Stimulated activated CD8-positive, alpha-beta memory T cell treated with anti-CD3 and anti-CD28 coated beads, Interleukin-7, amount 100 ng/mL, for 24 hours (primary cell): ENCODE results near the gene TM9SF1.

Experiments
- DNase-seq: peaks from one replicate; pipeline ENCODE4 v3.0.0-alpha.2; 2020; ENCODE audit warnings: low read depth

Gene TM9SF1

DNA sequence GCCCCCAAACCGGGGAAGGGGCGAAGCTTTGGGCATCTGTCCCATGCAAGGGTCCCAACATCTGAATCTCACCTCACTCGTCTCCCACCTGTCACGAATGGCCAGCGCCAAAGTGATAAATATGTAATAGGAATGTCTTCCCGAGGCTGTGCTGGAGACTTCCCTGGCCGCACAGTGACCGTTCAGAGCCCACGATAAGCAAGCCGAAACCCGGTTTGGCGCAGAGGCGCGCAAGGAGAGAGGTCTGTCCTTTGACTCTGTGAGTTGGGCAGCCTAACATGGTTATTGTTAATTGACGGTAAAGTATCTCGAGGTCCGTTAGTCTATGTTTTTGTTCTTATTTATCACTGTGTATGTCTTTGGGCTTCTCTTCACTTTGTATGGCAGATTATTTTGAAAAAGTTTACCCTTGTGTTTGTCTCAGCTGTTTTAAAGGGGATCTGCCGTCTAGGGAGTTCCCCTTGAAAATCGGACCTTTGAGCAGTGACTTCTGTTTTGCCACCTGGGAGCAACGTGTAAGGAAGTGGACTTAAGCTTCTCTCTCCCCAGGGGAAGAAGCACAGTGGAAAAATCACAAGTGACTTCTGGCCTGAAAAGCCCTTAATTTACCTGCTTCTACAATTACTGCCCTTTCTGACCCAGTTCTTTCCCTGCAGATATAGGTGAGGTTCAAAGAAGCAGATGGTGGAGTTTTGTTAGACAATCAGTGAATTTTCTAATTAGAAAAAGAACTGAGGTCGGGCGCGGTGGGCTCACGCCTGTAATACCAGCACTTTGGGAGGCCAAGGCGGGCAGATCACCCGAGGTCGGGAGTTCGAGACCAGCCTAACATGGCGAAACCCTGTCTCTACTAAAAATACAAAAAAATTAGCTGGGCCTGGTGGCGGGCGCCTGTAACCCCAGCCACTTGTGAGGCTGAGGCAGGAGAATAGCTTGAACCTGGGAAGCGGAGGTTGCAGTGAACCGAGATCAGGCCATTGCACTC lies 1.1 kb upstream of the TM9SF1 start:
- no peak for DNase-seq

DNA sequence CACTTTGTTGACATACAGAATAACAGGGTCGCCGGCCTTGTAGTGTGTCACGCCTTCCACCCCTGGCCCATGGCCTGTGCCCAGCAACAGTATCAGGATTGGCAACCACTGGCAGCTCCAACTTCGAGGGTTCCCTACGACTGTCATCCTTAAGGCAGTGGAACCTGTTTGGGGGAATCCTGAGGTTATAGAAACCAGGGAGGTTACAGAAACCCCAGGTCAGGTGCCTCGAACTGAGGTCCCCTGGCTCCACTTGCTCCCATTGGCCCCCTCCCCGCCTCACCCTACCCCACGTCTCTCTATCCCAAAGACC lies 412 bp downstream of the TM9SF1 start:
- no peak for DNase-seq

DNA sequence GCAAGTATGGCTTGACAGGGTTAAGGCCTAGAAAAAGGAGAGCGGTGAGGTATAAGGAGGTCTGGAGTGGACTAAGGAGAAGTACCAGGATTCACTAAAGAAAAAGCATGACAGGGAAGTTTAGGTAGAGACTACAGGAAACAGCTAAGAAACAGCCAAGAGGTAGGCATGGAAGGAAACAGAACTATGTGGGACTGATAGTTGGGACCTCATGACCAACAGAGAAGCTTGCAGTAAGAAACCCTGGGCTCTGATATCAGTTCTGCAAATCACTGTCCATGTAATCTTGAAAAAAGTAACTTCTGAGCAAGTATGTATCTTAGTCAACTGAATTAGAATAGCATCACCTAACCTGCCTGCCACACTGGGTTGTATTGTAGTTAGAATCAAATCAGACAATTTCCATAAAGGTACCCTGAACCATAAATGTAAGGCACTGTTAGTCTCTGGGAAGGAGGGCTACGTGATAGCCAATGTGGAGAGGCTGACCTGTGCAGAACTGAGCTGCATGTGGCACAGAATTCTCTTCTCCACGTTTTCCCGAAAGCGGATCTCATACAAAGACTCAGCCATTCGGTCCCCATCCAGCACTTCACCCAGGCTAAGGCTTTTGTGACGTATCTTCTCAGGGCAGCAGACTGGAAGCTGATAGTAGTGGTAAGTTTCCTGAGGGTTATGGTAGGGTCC lies 912 bp downstream of the TM9SF1 start:
- no peak for DNase-seq

DNA sequence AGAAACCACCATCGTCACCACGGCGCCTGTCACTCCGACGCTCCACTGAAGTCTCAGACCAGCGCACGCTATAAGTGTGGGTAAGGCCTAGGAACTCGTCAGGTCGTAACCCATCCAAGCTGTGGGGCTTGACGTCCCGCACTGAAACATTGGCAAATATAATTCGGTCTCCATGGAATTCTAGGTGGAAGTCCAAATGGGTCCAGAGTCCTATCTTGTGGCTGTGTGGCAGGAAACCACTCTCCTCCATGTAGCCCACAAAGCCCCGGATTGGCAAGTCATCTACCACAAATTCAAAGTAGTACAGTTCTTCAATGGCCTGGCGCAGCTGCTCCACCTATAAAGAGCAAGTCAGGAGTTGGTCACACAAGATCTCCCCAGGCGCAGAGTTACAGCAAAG lies 2.3 kb downstream of the TM9SF1 start:
- no peak for DNase-seq

DNA sequence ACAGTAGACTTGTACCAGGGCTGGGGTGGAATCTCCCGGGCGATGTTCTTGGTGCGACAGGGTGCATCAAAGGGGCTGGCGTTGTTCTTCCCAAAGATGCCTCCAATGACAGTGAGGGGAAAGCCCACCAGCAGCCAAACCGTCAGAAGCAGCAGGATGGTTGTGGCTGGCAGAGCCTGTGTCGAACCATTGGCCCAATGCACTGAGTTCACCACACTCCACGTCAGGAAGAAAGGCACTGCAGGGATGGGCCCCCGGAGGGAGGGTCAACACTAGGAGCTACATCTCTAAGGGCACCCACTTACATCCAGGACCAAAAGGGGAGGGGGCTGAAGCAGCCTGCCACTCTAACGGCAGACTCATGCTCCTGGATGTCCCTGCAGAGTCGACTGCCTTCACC lies 4.8 kb downstream of the TM9SF1 start:
- no peak for DNase-seq

DNA sequence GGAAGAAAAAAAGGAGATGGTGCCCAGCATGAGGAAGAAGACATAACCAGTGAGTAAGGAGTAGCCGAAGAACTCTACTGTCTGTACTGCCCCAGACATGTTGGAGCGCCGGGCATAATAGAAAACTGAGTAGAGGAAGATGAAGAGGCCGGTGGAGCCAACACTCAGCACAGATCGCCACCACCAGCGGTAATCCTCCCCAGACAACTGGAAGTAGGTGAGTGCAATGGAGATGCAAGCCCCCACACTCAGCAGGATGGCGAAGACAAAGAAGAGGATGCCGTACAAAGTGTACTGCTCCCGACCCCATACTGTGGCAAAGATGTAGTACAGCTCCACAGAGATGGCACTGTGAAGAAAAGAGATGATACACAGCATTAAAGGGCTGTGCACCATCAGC lies 5.8 kb downstream of the TM9SF1 start:
- no peak for DNase-seq

DNA sequence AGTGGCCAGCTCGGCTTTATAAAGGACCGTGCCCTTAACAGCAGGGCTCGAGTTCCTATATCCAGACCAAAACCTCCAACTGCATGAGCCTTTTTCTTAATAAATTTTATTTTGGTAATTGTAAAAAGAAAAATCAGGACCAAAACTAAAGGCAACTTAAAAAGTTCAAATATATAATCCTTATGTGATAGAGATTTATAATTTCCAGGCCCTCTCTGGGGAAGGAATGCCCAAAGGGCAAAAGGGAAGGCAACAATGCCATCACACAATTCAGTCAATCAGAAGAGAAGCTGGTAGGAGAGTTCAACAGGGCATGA lies 6.2 kb downstream of the TM9SF1 start:
- no peak for DNase-seq

DNA sequence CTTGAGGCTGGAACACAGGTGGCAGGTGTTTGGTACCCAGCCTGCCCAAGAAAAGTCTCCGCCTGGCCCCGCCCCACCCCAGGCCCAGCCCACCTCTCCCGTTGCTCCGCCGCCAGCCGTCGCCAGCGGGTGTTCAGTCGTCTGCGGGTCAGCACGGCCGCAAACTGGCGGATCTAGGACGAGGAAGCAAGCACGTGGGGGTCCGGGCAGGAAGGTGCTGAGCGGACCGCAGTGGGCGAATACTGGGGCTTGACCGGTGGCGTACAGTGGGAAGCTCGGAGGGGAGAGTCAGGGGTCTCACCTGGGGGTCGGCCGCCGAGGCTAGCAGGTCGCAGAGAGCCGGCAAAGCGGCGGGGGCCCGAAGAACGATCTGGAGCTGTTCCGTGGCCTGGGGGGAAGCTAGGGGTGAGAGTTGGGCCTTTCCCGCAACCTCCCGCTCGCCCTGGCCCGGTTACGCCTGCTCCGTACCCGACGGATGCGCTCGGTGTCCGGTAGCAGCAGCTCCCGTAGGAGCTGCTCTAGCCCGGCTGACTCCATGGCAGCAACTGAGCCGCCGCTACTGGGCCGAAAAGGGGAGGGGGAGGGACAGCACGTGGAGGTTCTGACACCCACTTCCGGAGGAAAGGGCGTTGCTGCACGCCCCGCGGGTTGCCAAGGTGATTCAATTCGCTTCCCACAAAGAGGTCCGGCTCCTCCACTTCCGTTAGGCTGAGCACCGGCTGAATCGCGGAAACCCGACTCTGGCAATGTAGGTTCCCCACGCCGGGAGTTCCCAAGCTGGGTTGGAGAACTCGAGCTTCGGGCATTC lies 6.8 kb downstream of the TM9SF1 start, which contains the start of gene IPO4:
IPO4 (minus strand) TSS at position 566 of the 808 bp plus-strand sequence; CDS start at position 537, 29 bp downstream.
- DNase-seq, result peak; percentile 90

DNA sequence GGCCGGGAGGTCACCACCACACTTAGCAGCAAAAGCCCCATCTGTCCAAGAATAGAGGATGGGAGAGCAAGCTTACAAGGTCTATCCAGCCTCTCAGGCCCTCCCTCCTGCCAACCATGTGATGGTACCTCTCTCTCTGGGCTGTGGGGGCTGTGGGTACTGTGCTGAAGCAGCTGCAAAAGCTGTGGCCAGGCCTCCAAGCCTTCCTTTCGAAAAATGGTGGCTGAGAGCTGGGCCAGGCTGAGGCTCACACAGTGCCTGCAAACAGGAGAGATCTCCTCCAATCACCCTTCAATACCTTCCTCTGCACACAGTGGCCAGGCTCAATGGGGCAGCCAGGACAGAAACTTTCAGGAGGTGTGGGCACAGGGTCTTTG lies 7.7 kb downstream of the TM9SF1 start:
- no peak for DNase-seq

DNA sequence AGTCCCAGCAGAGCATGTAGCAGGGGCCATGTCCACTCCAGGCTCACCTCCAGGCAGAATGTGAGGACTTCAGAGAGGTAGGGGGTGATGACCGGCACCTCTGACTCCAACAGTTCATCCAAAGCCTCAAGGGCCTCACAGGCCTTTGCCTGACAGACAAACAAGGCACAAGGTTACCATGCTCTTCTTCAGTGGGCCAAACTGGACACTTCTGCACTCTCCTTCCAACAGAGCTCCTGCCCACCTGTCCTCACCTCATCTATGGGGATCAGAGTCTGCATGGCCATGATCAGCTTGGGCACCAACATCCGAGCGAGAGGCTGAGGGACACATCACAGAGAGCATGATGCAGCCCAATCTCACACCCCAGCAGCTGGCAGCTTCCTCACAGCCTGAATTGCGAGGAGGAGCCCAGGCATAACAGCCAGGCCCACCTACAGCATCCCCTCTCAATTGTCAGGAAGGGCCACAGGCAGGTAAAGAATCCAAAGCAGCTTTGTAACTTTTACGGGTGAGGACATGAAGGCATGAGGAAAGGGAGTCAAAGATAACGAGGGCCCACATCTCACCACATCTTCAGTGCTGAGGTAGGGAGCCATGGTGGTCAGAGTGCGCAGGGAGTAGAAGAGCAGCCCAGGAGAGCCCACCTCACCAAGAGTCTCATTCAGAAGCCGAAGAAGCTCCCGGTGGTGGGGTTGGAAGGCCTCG lies 8.3 kb downstream of the TM9SF1 start:
- no peak for DNase-seq

DNA sequence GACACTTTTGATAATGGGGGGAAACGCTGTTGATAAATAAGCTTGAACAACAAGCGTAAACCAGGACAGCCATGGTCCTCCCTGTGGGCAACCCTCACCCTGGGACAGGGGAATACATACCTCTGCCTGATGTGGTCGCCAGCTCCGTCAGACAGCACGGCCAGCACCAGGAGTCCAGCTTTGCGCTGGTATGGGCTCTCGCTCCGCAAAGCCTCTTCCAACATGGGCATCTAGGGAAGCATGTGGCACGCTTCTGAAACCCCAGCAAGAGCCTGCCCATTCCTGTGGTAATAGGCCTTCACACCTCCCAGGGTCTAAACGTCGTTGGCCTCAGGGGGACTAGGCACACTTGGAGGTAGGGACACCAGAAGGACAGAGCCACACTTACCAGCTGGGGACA lies 9.5 kb downstream of the TM9SF1 start:
- no peak for DNase-seq

DNA sequence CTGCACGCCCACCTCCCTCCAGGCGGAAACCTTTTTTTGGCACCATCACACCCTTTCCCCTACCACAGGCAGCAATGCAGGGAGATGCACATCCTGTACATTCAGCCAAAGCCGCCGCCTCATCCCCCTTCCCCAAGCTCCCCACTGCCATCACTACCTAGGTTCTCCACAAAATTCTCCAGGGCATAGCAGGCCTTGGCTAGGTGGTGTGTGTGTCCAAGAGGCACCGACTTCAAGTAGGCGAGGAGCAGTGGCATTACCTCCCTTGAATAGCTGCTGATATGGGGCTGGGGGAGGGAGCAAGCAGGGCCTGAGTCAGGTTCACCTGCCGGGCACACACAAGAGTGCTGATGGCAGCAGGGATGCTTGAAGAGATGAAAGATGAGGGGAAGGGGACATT lies 10.2 kb downstream of the TM9SF1 start:
- no peak for DNase-seq

DNA sequence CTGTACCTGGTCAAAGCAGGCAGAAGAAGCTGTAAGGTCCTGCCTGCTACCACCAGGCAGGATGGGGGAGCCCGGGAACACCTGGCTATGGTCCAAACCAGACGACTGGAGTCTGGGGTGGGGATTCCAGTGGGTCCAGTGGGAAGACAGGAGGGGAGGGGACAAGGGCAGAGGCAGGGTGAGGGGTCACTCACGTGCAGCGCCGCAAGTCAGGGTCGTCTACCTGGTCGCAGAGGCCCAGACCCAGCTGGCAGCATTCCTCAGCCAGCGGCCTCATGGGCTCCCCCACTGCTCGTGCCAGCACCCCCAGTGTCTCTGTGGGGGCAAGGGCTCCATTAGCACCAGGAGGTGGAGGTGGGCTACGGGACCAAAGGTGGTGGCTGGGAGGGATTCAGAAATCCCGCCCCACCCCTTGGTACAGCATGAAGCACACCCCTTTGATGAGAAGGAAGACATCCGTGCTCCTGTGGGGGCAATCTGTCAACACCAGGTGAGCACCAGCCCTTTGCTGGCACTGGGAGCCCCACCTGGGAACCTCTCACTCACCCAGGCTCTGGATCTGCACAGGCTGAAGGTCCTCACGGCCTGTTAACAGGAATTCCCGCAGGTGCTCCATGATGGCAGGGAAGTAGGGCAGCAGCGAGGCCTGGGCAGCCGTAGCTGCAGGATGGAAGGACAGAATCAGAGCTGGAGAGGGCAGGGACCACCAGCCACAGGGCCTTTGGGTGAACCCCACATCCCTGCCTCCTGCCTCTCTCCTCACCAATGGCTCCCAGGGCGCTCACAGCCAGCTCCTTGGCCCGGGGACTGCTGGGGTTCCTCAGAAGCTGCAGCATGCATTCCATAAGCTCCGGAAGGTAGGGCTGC lies 10.9 kb downstream of the TM9SF1 start:
- DNase-seq, result no peak

DNA sequence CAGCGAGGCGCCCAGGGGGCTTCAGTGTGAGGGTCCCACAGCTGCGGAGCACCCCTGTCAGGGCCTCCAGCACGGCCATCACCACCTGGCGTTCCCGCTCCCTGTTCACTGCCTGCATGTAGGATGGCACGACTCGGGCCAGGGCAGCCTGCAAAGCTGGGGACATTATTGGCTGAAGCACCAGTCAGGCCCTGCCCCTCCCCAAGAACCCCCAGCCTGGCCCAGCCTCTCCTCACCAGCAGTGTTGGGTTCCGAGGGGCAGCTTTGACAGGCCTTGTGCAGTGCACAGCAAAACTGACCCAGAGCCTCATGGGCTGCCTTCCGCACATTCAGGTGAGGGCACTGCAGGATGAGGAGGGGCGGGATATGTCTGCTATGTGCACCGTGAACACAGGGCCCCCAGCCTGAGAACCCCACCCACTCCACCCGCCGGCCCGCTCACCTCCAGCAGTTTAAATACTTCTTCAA lies 12.2 kb downstream of the TM9SF1 start:
- DNase-seq, result no peak

DNA sequence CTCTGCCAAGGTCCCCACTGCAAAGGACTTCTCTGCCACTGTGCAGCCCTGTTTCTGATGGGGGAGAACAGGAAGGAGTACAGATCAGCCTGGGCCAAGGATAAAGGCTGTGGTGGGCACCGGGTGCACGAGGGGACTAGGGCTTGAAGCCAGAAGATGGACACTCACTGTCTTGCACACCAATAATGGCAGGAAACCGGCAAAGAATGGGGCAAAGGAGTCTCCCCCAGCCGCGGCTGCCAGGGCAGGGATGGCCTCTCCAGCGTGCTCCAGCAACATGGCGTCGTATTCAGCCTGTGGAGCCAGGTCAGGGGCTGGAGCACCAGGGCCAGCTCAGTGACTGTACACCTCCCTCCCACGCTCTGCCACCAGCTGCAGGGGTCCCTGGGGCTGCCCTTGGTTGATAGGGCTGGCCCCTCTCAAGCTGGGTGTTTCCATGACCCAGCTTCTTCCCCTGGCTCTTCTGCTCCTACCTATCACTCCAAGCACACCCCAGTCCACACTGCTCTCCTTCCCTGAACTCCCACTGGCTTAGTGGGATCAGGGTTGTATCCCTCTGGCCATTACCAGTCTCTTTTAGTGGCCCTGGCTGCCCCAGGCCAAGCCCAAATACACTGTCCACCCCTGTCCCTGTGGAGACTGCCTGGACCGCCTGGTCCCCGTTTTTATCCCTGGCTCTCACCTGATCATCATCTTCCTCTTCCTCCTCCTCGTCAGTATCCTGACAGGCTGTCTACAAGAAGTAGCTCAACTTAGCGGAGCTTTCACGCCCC lies 12.9 kb downstream of the TM9SF1 start:
- no peak for DNase-seq

DNA sequence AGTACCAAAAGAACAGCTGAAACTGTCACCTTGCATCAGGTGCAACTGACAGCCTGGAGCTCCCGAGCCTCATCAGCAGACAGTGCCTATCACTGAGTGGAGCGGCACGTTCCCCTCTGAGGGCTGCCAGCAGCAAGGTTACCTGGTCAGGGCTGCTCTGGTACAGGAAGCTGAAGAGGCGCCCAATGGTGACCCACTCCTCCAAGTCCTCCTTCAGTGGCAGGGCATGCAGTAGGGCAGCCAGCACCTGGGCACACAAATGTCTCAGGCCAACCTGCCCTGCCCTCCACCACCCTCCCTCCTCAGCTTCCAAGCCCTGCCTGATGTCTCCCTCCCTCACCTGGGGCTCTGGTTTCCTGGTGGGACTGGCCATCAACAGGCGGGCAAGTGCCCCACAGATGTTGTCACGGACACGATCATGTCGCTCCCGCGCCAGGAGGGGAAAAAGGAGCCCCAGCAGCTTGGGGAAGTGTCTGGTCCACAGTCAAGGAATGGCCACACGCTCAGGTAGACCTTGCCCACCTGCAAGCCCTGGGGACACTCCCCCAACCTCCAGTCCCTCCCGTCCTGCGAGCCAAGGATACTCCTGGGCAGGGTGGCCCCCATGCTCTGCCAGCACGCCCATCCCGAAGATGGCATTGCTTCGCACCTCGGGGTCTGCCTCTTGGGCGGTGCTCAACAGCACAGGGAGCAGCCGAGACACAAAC lies 13.7 kb downstream of the TM9SF1 start:
- DNase-seq, result no peak

DNA sequence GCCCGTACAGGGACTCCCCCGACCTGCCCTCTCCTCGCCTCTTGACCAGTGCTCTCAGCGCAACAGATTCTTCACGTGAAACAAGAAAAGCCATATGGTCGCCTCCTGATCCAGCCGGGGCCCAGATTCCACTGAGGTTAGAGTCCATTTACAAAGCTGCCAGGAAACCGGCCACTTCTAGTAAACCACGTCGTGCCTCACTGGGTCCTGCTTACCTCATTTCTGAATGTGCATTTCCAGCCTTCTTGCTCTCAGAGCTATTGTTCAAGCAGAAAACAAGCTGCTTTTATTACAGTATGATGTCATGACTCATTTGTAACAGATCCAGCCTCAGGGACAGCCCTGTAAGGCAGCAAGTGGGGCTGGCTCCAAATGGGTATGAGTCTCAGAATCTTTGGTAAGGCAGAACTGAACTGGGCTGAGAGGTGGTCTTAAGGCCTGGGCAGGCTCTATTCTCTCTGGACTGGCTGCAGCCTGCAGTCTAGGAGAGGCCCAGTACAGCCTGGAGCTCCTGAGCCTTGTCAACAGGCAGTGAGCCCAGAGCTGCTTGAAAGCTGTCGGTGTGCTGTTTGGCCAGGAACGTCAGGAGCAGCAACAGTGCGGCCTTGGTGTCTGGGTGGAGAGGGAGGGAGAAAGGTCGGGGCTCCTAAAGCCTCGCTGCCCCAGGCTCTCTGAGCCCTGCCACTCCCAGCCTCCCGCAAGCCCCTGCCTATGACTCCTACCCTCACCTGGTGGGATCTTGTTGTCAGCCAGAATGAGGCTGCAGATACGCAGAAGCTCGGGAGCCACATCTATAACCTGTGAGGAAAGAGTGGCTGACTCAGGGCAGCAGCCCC lies 15.1 kb downstream of the TM9SF1 start:
- no peak for DNase-seq

DNA sequence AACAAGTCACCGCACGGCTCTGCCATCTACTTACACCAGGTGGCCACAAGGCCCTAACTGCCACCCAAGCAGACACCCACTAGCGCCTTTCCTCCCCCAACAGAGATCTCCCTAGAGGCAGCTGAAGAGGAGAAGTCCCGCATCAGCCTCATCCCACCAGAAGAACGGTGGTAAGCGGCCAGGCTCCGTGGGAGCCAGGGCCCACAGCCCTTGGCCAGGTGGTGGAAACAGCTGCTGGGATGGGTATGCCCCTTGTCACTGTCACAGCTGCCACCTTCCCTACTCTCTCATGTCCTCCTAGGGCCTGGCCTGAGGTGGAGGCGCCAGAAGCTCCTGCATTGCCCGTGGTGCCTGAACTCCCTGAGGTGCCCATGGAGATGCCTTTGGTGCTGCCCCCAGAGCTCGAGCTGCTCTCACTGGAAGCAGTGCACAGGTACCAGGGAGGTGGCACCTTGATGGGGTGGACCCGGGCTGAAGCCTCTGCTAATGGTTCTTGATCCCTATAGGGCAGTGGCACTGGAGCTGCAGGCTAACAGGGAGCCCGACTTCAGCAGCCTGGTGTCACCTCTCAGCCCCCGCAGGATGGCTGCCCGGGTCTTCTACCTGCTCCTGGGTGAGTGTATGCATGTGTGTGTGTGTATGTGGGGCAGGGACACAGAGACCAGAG lies 15.8 kb downstream of the TM9SF1 start:
- DNase-seq, result no peak
